ENCODE data around the gene GPR21.

The GPR21 gene

GRCh38 chr9:123063177-123063598 lies 29.7 kb downstream of the GPR21 start:
- CTCF ChIA-PET, result no interaction called here
- no peak for TF ChIP-seq TARDBP (IDR thresholded peaks at IDR 0.05)
- TF ChIP-seq L3MBTL2 (conservative IDR thresholded peaks at IDR 0.05), result no peak
- no peak for TF ChIP-seq LEF1 (IDR thresholded peaks at IDR 0.05; ENCODE audit: borderline replicate concordance)
- TF ChIP-seq FOXK2 (IDR thresholded peaks at IDR 0.05), result no peak
- no peak for TF ChIP-seq ARNT (IDR thresholded peaks at IDR 0.05)
- no peak for TF ChIP-seq SP1 (IDR thresholded peaks at IDR 0.05)
- no peak for TF ChIP-seq PKNOX1 (IDR thresholded peaks at IDR 0.05)
- TF ChIP-seq ELF4 (IDR thresholded peaks at IDR 0.05), result no peak
- no peak for TF ChIP-seq ZNF384 (IDR thresholded peaks at IDR 0.05)
- no peak for TF ChIP-seq CTBP1 (IDR thresholded peaks at IDR 0.05; ENCODE audit: borderline replicate concordance)
- no peak for TF ChIP-seq HDGF (IDR thresholded peaks at IDR 0.05; ENCODE audit: borderline replicate concordance)
- POLR2A ChIA-PET, result no interaction called here
- no peak for DNase-seq (ENCODE audit: extremely low spot score)

DNA sequence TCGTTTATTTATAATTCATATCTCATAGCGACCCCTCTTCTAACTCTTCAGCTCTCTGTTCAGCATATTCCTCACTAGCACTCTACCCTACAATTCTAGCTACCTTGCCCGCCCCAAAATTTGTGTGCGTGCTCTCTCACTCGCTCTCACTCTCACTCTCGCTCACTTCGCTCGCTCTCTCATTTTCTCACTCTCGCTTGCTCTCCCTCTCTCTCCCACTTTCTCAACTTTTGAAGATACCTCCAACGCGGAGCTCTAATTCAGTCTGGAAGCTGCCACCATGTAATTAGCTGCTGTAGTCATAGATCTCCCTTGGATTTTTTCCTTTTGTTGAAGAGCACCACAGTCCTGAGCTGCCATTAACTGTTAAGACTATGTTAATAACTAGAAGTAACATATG lies 30.4 kb downstream of the GPR21 start:
- no peak for DNase-seq (ENCODE audit: extremely low spot score)
- TF ChIP-seq TARDBP (IDR thresholded peaks at IDR 0.05), result no peak
- TF ChIP-seq ARNT (IDR thresholded peaks at IDR 0.05), result no peak
- no peak for TF ChIP-seq HDGF (IDR thresholded peaks at IDR 0.05; ENCODE audit: borderline replicate concordance)
- TF ChIP-seq FOXK2 (IDR thresholded peaks at IDR 0.05), result no peak
- TF ChIP-seq ZNF384 (IDR thresholded peaks at IDR 0.05), result no peak
- TF ChIP-seq NFRKB (IDR thresholded peaks at IDR 0.05), result no peak
- no peak for TF ChIP-seq ELF4 (IDR thresholded peaks at IDR 0.05)
- TF ChIP-seq LEF1 (IDR thresholded peaks at IDR 0.05; ENCODE audit: borderline replicate concordance), result no peak
- TF ChIP-seq FOXM1 (IDR thresholded peaks at IDR 0.05; ENCODE audit: borderline replicate concordance), result no peak
- TF ChIP-seq BHLHE40 (IDR thresholded peaks at IDR 0.05; ENCODE audit: borderline replicate concordance), result no peak
- TF ChIP-seq PKNOX1 (IDR thresholded peaks at IDR 0.05), result no peak
- ChIA-PET POLR2A (no interaction called here), CTCF (no interaction called here)

- DNase-seq (ENCODE audit: extremely low spot score), result no peak
- POLR2A ChIA-PET, result no interaction called here
- TF ChIP-seq CTBP1 (IDR thresholded peaks at IDR 0.05; ENCODE audit: borderline replicate concordance), result no peak
- TF ChIP-seq LEF1 (IDR thresholded peaks at IDR 0.05; ENCODE audit: borderline replicate concordance), result no peak
- TF ChIP-seq HDGF (IDR thresholded peaks at IDR 0.05; ENCODE audit: borderline replicate concordance), result no peak
- TF ChIP-seq ELF4 (IDR thresholded peaks at IDR 0.05), result no peak
- no peak for TF ChIP-seq PKNOX1 (IDR thresholded peaks at IDR 0.05)
- no peak for TF ChIP-seq BHLHE40 (IDR thresholded peaks at IDR 0.05; ENCODE audit: borderline replicate concordance)
- no peak for TF ChIP-seq SUZ12 (IDR thresholded peaks at IDR 0.05)
- no peak for TF ChIP-seq ARNT (IDR thresholded peaks at IDR 0.05)
- no peak for TF ChIP-seq FOXK2 (IDR thresholded peaks at IDR 0.05)
- TF ChIP-seq FOXA1 (IDR thresholded peaks at IDR 0.05), result no peak
- TF ChIP-seq FOXM1 (IDR thresholded peaks at IDR 0.05; ENCODE audit: borderline replicate concordance), result no peak
- TF ChIP-seq NFRKB (IDR thresholded peaks at IDR 0.05), result no peak
- no peak for TF ChIP-seq L3MBTL2 (conservative IDR thresholded peaks at IDR 0.05)
- no peak for TF ChIP-seq TARDBP (IDR thresholded peaks at IDR 0.05)
- CTCF ChIA-PET, result no interaction called here
Observed at GRCh38 chr9:123064716-123065115, 31.2 kb downstream of the GPR21 start.

GRCh38 chr9:123065196-123065595 lies 31.7 kb downstream of the GPR21 start:
- ChIA-PET CTCF (no interaction called here), POLR2A (no interaction called here)
- DNase-seq (ENCODE audit: extremely low spot score), result no peak
- TF ChIP-seq FOXM1 (IDR thresholded peaks at IDR 0.05; ENCODE audit: borderline replicate concordance) (no peak), TARDBP (IDR thresholded peaks at IDR 0.05) (no peak), NFRKB (IDR thresholded peaks at IDR 0.05) (no peak), SUZ12 (IDR thresholded peaks at IDR 0.05) (no peak), HDGF (IDR thresholded peaks at IDR 0.05; ENCODE audit: borderline replicate concordance) (no peak), ARNT (IDR thresholded peaks at IDR 0.05) (no peak), L3MBTL2 (conservative IDR thresholded peaks at IDR 0.05) (no peak), PKNOX1 (IDR thresholded peaks at IDR 0.05) (no peak), LEF1 (IDR thresholded peaks at IDR 0.05; ENCODE audit: borderline replicate concordance) (no peak), ZNF384 (IDR thresholded peaks at IDR 0.05) (no peak), BHLHE40 (IDR thresholded peaks at IDR 0.05; ENCODE audit: borderline replicate concordance) (no peak), FOXK2 (IDR thresholded peaks at IDR 0.05) (no peak), ELF4 (IDR thresholded peaks at IDR 0.05) (no peak), CTBP1 (IDR thresholded peaks at IDR 0.05; ENCODE audit: borderline replicate concordance) (no peak), FOXA1 (IDR thresholded peaks at IDR 0.05) (no peak), SP1 (IDR thresholded peaks at IDR 0.05) (no peak)

DNA sequence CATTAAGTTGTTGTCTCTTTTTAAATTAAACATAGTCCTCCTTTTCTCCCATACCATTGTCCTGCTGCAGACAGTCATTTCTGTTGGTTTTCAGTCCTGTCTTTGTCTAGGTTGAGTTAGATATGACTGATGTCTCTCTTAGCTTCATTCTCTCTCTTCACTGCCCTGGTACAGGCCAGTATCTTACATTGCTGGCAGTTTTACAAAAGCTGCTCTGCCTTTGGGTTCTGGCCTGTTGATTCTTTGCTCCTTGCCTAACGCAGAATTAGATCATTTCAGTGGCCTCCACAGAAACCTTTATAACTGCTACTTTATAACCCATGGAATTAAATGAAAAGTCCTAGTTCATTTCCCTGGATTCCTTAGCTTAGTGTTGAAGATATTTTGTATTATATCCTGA lies 33.7 kb downstream of the GPR21 start:
- DNase-seq (ENCODE audit: extremely low spot score), result no peak
- POLR2A ChIA-PET, result no interaction called here
- TF ChIP-seq SP1 (IDR thresholded peaks at IDR 0.05) (no peak), FOXA1 (IDR thresholded peaks at IDR 0.05) (no peak), FOXM1 (IDR thresholded peaks at IDR 0.05; ENCODE audit: borderline replicate concordance) (no peak), L3MBTL2 (conservative IDR thresholded peaks at IDR 0.05) (no peak), ARNT (IDR thresholded peaks at IDR 0.05) (no peak), ZNF384 (IDR thresholded peaks at IDR 0.05) (no peak), NFRKB (IDR thresholded peaks at IDR 0.05) (no peak), SUZ12 (IDR thresholded peaks at IDR 0.05) (no peak), BHLHE40 (IDR thresholded peaks at IDR 0.05; ENCODE audit: borderline replicate concordance) (no peak), CTBP1 (IDR thresholded peaks at IDR 0.05; ENCODE audit: borderline replicate concordance) (no peak), PKNOX1 (IDR thresholded peaks at IDR 0.05) (no peak), TARDBP (IDR thresholded peaks at IDR 0.05) (no peak), ELF4 (IDR thresholded peaks at IDR 0.05) (no peak), FOXK2 (IDR thresholded peaks at IDR 0.05) (no peak)
- CTCF ChIA-PET, result no interaction called here

All from HEK293T (cell line).